ENCODE results near the gene PRUNE2.

PRUNE2 gene

GRCh38 chr9:76654575-76654974, 251.3 kb downstream of the PRUNE2 start:
- TF ChIP-seq CTCF (conservative IDR thresholded peaks at IDR 0.05; ENCODE audit: control insufficient read depth, insufficient read depth, low read depth, low read length), result no peak
- peak; percentile 96 for DNase-seq (ENCODE audit: low read depth)
- no peak overlapping the region for H3K4me3 ChIP-seq (ENCODE audit: control insufficient read depth, low read depth, low read length)

GRCh38 chr9:76654051-76654461, 251.9 kb downstream of the PRUNE2 start:
- peak; percentile 59 for DNase-seq (ENCODE audit: low read depth)
- no peak overlapping the region for H3K4me3 ChIP-seq (ENCODE audit: control insufficient read depth, low read depth, low read length)
- TF ChIP-seq CTCF (conservative IDR thresholded peaks at IDR 0.05; ENCODE audit: control insufficient read depth, insufficient read depth, low read depth, low read length), result no peak

- no peak overlapping the region for H3K4me3 ChIP-seq (ENCODE audit: control insufficient read depth, low read depth, low read length)
- no peak for TF ChIP-seq CTCF (conservative IDR thresholded peaks at IDR 0.05; ENCODE audit: control insufficient read depth, insufficient read depth, low read depth, low read length)
- DNase-seq (ENCODE audit: low read depth), result peak; percentile 44
Observed at GRCh38 chr9:76652894-76653293, 253.0 kb downstream of the PRUNE2 start.

GRCh38 chr9:76651119-76651705, 254.7 kb downstream of the PRUNE2 start:
- H3K4me3 ChIP-seq (ENCODE audit: control insufficient read depth, low read depth, low read length), result no peak overlapping the region
- DNase-seq (ENCODE audit: low read depth), result no peak
- TF ChIP-seq CTCF (conservative IDR thresholded peaks at IDR 0.05; ENCODE audit: control insufficient read depth, insufficient read depth, low read depth, low read length), result no peak

- DNase-seq (ENCODE audit: low read depth), result no peak
- H3K4me3 ChIP-seq (ENCODE audit: control insufficient read depth, low read depth, low read length), result no peak overlapping the region
- TF ChIP-seq CTCF (conservative IDR thresholded peaks at IDR 0.05; ENCODE audit: control insufficient read depth, insufficient read depth, low read depth, low read length), result no peak
Observed at GRCh38 chr9:76650692-76651091, 255.2 kb downstream of the PRUNE2 start.

- no peak for TF ChIP-seq CTCF (conservative IDR thresholded peaks at IDR 0.05; ENCODE audit: control insufficient read depth, insufficient read depth, low read depth, low read length)
- H3K4me3 ChIP-seq (ENCODE audit: control insufficient read depth, low read depth, low read length), result no peak overlapping the region
Observed at GRCh38 chr9:76649894-76650293, 256.0 kb downstream of the PRUNE2 start.

GRCh38 chr9:76646249-76646648, 259.7 kb downstream of the PRUNE2 start:
- peak; percentile 35 for DNase-seq (ENCODE audit: low read depth)
- no peak overlapping the region for H3K4me3 ChIP-seq (ENCODE audit: control insufficient read depth, low read depth, low read length)
- no peak for TF ChIP-seq CTCF (conservative IDR thresholded peaks at IDR 0.05; ENCODE audit: control insufficient read depth, insufficient read depth, low read depth, low read length)

More at GRCh38 chr9:76649894-76650293, 256.0 kb downstream of the PRUNE2 start:
- no peak for DNase-seq (ENCODE audit: low read depth)

Data from fibroblast of mammary gland (primary cell).